H9 (cell line): ENCODE data around the gene DPYD. TPM values are rescaled to one million over a fixed set of nuclear protein-coding genes. Genes with fewer than 3 reads are reported as not detected.

Experiments used
- DNase-seq: peaks from one replicate; pipeline ENCODE4 v3.0.0-alpha.2; 2017
- H2AFZ ChIP-seq: one replicate; pipeline ENCODE4 v1.6.1; 2013; ENCODE audit warnings: mild to moderate bottlenecking, low read length, control low read depth, moderate library complexity
- H2AK5ac ChIP-seq: 2 replicates; pipeline ENCODE4 v1.6.1; 2013; ENCODE audit warnings: low read length, control low read depth, mixed read lengths; ENCODE audit not compliant: insufficient read length
- H2BK120ac ChIP-seq: one replicate; pipeline ENCODE4 v1.6.1; 2013; ENCODE audit warnings: low read depth, mild to moderate bottlenecking, low read length, control low read depth, inconsistent platforms; ENCODE audit not compliant: poor library complexity, severe bottlenecking
- H2BK12ac ChIP-seq: 2 replicates; pipeline ENCODE4 v1.6.1; 2013; ENCODE audit warnings: low read length, control low read depth, mixed read lengths, low read depth; ENCODE audit not compliant: insufficient read length
- H2BK15ac ChIP-seq: 2 replicates; pipeline ENCODE4 v1.6.1; 2013; ENCODE audit warnings: low read depth, low read length, control low read depth
- H2BK20ac ChIP-seq: one replicate; pipeline ENCODE4 v1.6.1; 2013; ENCODE audit warnings: low read depth, mild to moderate bottlenecking, low read length, control low read depth, inconsistent platforms; ENCODE audit not compliant: poor library complexity, severe bottlenecking
- H2BK5ac ChIP-seq: 2 replicates; pipeline ENCODE4 v1.6.1; 2013; ENCODE audit warnings: low read length, control low read depth, mixed read lengths; ENCODE audit not compliant: insufficient read length
- H3K14ac ChIP-seq: 2 replicates; pipeline ENCODE4 v1.6.1; 2013; ENCODE audit warnings: low read length, control low read depth; ENCODE audit not compliant: insufficient read depth
- H3K18ac ChIP-seq: 2 replicates; pipeline ENCODE4 v1.6.1; 2013; ENCODE audit warnings: low read depth, mild to moderate bottlenecking, mixed read lengths, low read length, control low read depth; ENCODE audit not compliant: insufficient read length
- H3K23ac ChIP-seq: 2 replicates; pipeline ENCODE4 v1.6.1; 2013; ENCODE audit warnings: low read length, control low read depth, mixed read lengths, low read depth; ENCODE audit not compliant: insufficient read length
- H3K23me2 ChIP-seq: 2 replicates; pipeline ENCODE4 v1.6.1; 2013; ENCODE audit warnings: low read depth, mild to moderate bottlenecking, mixed read lengths, low read length, control low read depth; ENCODE audit not compliant: insufficient read length, poor library complexity, severe bottlenecking
- H3K27ac ChIP-seq: 2 replicates; pipeline ENCODE4 v1.5.1; 2013; ENCODE audit warnings: low read length, control low read depth, mixed read lengths, low read depth; ENCODE audit not compliant: insufficient read length
- H3K27me3 ChIP-seq: 2 replicates; pipeline ENCODE4 v1.6.1; 2013; ENCODE audit warnings: low read length, control low read depth, inconsistent platforms; ENCODE audit not compliant: insufficient read depth
- H3K4ac ChIP-seq: 2 replicates; pipeline ENCODE4 v1.6.1; 2013; ENCODE audit warnings: low read depth, mild to moderate bottlenecking, control low read depth, inconsistent platforms, low read length, moderate library complexity
- H3K4me1 ChIP-seq: 2 replicates; pipeline ENCODE4 v1.6.1; 2013; ENCODE audit warnings: low read length, control low read depth, inconsistent platforms; ENCODE audit not compliant: insufficient read depth
- H3K4me2 ChIP-seq: 2 replicates; pipeline ENCODE4 v1.6.1; 2013; ENCODE audit warnings: low read length, control low read depth, mixed read lengths; ENCODE audit not compliant: insufficient read length, insufficient read depth
- H3K56ac ChIP-seq: 2 replicates; pipeline ENCODE4 v1.6.1; 2013; ENCODE audit warnings: low read depth, mild to moderate bottlenecking, mixed read lengths, low read length, control low read depth; ENCODE audit not compliant: insufficient read length
- H3K79me1 ChIP-seq: 2 replicates; pipeline ENCODE4 v1.6.1; 2013; ENCODE audit warnings: low read depth, mild to moderate bottlenecking, moderate library complexity, low read length, control low read depth, inconsistent platforms; ENCODE audit not compliant: insufficient read depth, poor library complexity, severe bottlenecking
- H3K79me2 ChIP-seq: 2 replicates; pipeline ENCODE4 v1.6.1; 2013; ENCODE audit warnings: low read length, control low read depth, inconsistent platforms; ENCODE audit not compliant: insufficient read depth
- H3K9ac ChIP-seq: 2 replicates; pipeline ENCODE4 v1.6.1; 2013; ENCODE audit warnings: low read length, control low read depth, mixed read lengths; ENCODE audit not compliant: insufficient read length; ENCODE audit errors: extremely low read depth
- H3K9me3 ChIP-seq: one replicate; pipeline ENCODE4 v1.6.1; 2013; ENCODE audit warnings: low read depth, low read length, inconsistent platforms; ENCODE audit not compliant: control insufficient read depth
- H3T11ph ChIP-seq: one replicate; pipeline ENCODE4 v1.6.1; 2013; ENCODE audit warnings: mild to moderate bottlenecking, low read length, control low read depth, inconsistent platforms
- H4K20me1 ChIP-seq: one replicate; pipeline ENCODE4 v1.6.1; 2013; ENCODE audit not compliant: control insufficient read depth, insufficient read length, insufficient read depth
- H4K5ac ChIP-seq: 2 replicates; pipeline ENCODE4 v1.6.1; 2013; ENCODE audit warnings: low read depth, mild to moderate bottlenecking, mixed read lengths, low read length, control low read depth; ENCODE audit not compliant: insufficient read length
- H4K8ac ChIP-seq: replicated peaks from 2 replicates; pipeline ENCODE4 v1.6.1; 2013; ENCODE audit warnings: low read length, control low read depth, mixed read lengths, low read depth; ENCODE audit not compliant: insufficient read length
- H4K91ac ChIP-seq: 2 replicates; pipeline ENCODE4 v1.6.1; 2013; ENCODE audit warnings: low read depth, mild to moderate bottlenecking, moderate library complexity, mixed read lengths, low read length, control low read depth; ENCODE audit not compliant: insufficient read length
- H3K27ac Mint-ChIP-seq, 3 experiments: 2 replicates in 2 of 3; 3 replicates in 1 of 3; pipeline ENCODE4 v1.8.0; 2020 to 2021; ENCODE audit warnings: mixed read lengths in 3 of 3, mild to moderate bottlenecking in 1 of 3, moderate library complexity in 1 of 3
- H3K27me3 Mint-ChIP-seq: 2 replicates; pipeline ENCODE4 v1.8.0; 2021; ENCODE audit warnings: low read depth, mild to moderate bottlenecking, moderate library complexity, mixed read lengths
- H3K36me3 Mint-ChIP-seq, 3 experiments: 2 replicates in 2 of 3; 3 replicates in 1 of 3; pipeline ENCODE4 v1.8.0; 2020 to 2021; ENCODE audit warnings: low read depth in 3 of 3, mixed read lengths in 3 of 3; ENCODE audit not compliant: insufficient read depth in 1 of 3
- H3K4me1 Mint-ChIP-seq, 2 experiments: 2 replicates each; pipeline ENCODE4 v1.8.0; 2020; ENCODE audit warnings: mixed read lengths in 2 of 2
- H3K4me3 Mint-ChIP-seq, 2 experiments: 2 replicates in 1 of 2; 3 replicates in 1 of 2; pipeline ENCODE4 v1.8.0; 2020 to 2021; ENCODE audit warnings: mild to moderate bottlenecking in 2 of 2, mixed read lengths in 2 of 2, moderate library complexity in 1 of 2
- H3K9me3 Mint-ChIP-seq, 2 experiments: 2 replicates in 1 of 2; 3 replicates in 1 of 2; pipeline ENCODE4 v1.8.0; 2020; ENCODE audit warnings: mild to moderate bottlenecking in 2 of 2, mixed read lengths in 2 of 2, moderate library complexity in 1 of 2
- CTCF ChIP-seq: fragments of 200-600 bp; sonication (generic); conservative IDR thresholded peaks from 3 replicates; pipeline ENCODE4 v1.8.0; 2021; ENCODE audit warnings: antibody characterized with exemption, mild to moderate bottlenecking
- total RNA-seq: library from RNA; stranded (reverse); gene quantifications from 2 replicates; pipeline ENCODE4 v1.2.1, GENCODE V29; 2021

Gene DPYD
- total RNA-seq, 1 experiment from 2014 or later, result 0.37 TPM

DNA sequence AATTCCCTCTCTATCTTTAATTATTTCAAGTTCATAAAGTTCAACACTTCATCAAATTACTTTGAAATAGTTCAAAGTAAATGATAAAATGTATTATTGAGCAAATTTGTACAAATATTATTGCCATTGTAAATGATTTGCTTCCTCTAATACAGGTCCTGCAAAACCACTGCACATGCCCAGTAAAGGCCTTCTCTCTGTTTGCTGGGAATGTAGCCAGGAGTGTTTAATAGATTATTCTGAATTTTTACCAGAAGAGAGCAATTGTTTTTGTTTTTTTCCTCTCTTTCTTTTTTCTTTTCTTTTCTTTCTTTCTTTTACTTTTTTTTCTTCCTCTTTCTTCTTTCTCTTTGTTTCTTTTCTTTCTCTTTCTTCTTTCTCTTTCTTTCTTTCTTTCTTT lies 713.0 kb downstream of the DPYD start:
- Mint-ChIP-seq H3K4me1 (peaks cover 4% of the 10 kb centered on the region in 2 experiments), H3K9me3 (no peaks in the 10 kb centered on the region), H3K27ac (no peak overlapping the region), H3K4me3 (no peak overlapping the region), H3K36me3 (no peaks in the 10 kb centered on the region), H3K27me3 (no peaks in the 10 kb centered on the region)
- H3K56ac ChIP-seq, result no peak overlapping the region
- no peak overlapping the region for H4K5ac ChIP-seq
- H3K23me2 ChIP-seq, result no peaks in the 10 kb centered on the region
- DNase-seq, result no peak
- H3K4me2 ChIP-seq, result no peak overlapping the region
- no peak overlapping the region for H3T11ph ChIP-seq
- no peaks in the 10 kb centered on the region for H3K79me1 ChIP-seq
- H4K91ac ChIP-seq, result no peak overlapping the region
- H3K14ac ChIP-seq, result no peak overlapping the region
- H2AK5ac ChIP-seq, result no peak overlapping the region
- H2AFZ ChIP-seq, result no peak overlapping the region
- H2BK5ac ChIP-seq, result no peak overlapping the region
- no peaks in the 10 kb centered on the region for H3K9me3 ChIP-seq
- no peaks in the 10 kb centered on the region for H3K4me1 ChIP-seq
- no peaks in the 10 kb centered on the region for H3K79me2 ChIP-seq
- H2BK15ac ChIP-seq, result no peak overlapping the region
- H4K8ac ChIP-seq, result no peak overlapping the region
- H3K9ac ChIP-seq, result no peak overlapping the region
- no peaks in the 10 kb centered on the region for H3K27me3 ChIP-seq
- no peak overlapping the region for H2BK20ac ChIP-seq
- H3K18ac ChIP-seq, result no peak overlapping the region
- no peak overlapping the region for H3K27ac ChIP-seq
- no peak for TF ChIP-seq CTCF
- H2BK120ac ChIP-seq, result no peak overlapping the region
- no peak overlapping the region for H3K23ac ChIP-seq
- no peaks in the 10 kb centered on the region for H4K20me1 ChIP-seq
- no peak overlapping the region for H3K4ac ChIP-seq
- no peak overlapping the region for H2BK12ac ChIP-seq
